ENCODE results near the gene GRAMD2A. TPM values are rescaled to one million over a fixed set of nuclear protein-coding genes. Genes with fewer than 3 reads are reported as not detected.

Gene GRAMD2A
- total and polyA plus RNA-seq, 2 experiments from 2014 or later, result not detected

DNA sequence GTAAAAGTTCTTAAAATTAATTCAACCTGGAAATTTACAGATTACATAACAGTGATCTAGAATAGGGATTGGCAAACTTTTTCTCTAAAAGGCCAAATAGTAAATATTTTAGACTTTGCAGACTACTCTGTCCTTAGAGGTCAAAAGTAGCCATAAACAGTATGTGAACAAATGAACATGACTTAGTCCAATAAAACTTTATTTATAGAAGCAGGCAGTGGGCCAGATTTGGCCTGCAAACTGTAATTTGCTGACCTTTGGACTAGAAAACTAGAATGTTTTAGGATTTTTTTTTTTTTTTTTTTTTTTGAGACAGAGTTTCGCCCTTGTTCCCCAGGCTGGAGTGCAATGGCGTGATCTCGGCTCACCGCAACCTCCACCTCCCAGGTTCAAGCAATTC lies 67.3 kb downstream of the GRAMD2A start:
- Histone ChIP-seq H3K9me2 (ENCODE audit: insufficient read depth) (no peaks in the 10 kb centered on the region), H2AFZ (no peak overlapping the region), H3K36me3 (ENCODE audit: low read depth) (no peaks in the 10 kb centered on the region), H3K27ac (no peak overlapping the region), H3K9ac (no peak overlapping the region), H3K4me1 (ENCODE audit: insufficient read depth) (no peaks in the 10 kb centered on the region), H3K4me3 (no peak overlapping the region), H3K79me2 (ENCODE audit: insufficient read depth) (no peaks in the 10 kb centered on the region), H4K20me1 (ENCODE audit: insufficient read depth) (no peaks in the 10 kb centered on the region), H3F3A (ENCODE audit: insufficient read depth) (no peaks in the 10 kb centered on the region), H3K27me3 (replicated peaks; ENCODE audit: insufficient read depth) (no peaks in the 10 kb centered on the region), H3K9me3 (ENCODE audit: low read depth) (no peaks in the 10 kb centered on the region), H3K4me2 (ENCODE audit: unreplicated experiment) (no peak overlapping the region)
- DNase-seq, result no peak
- in situ Hi-C loops (cut with MboI), result no loop called here
- 88 to 90% methylated on average over 4 of the region's 4 CpGs for WGBS, 2 experiments (ENCODE audit: low coverage in 1 of 2, low lambda C conversion rate in 2 of 2, missing lambda C conversion rate in 2 of 2)
- TF ChIP-seq EZH2phosphoT487 (IDR thresholded peaks at IDR 0.05; ENCODE audit: insufficient read depth, low read depth) (no peak), EZH2 (IDR thresholded peaks at IDR 0.05; ENCODE audit: insufficient read depth, poor library complexity, severe bottlenecking) (no peak)

DNA sequence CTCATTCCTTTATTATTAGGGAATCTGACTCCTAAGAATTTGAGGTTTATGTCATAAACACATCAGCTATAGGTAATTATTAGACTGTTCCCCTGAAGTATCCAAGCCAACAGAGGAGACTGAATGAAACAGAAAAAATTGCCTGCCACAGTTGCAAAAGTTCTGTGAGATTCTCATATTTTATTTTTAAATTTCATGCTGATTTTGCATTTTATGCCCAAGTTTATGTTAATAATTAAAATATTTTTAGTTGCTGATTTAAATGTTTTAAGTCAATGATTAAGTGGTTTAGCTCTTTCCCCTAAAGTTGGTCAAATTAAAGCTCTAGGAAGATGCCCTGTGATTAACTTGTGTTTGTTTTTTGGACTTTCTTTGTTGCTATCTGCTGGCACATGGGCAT lies 69.2 kb downstream of the GRAMD2A start:
- Histone ChIP-seq H2AFZ (no peak overlapping the region), H3K9me2 (ENCODE audit: insufficient read depth) (no peaks in the 10 kb centered on the region), H3K9me3 (ENCODE audit: low read depth) (no peaks in the 10 kb centered on the region), H3F3A (ENCODE audit: insufficient read depth) (no peaks in the 10 kb centered on the region), H4K20me1 (ENCODE audit: insufficient read depth) (no peaks in the 10 kb centered on the region), H3K9ac (no peak overlapping the region), H3K27me3 (replicated peaks; ENCODE audit: insufficient read depth) (no peaks in the 10 kb centered on the region), H3K79me2 (ENCODE audit: insufficient read depth) (no peaks in the 10 kb centered on the region), H3K36me3 (ENCODE audit: low read depth) (no peaks in the 10 kb centered on the region), H3K4me2 (ENCODE audit: unreplicated experiment) (no peak overlapping the region), H3K4me1 (ENCODE audit: insufficient read depth) (no peaks in the 10 kb centered on the region), H3K4me3 (no peak overlapping the region), H3K27ac (no peak overlapping the region)
- TF ChIP-seq EZH2 (IDR thresholded peaks at IDR 0.05; ENCODE audit: insufficient read depth, poor library complexity, severe bottlenecking) (no peak), EZH2phosphoT487 (IDR thresholded peaks at IDR 0.05; ENCODE audit: insufficient read depth, low read depth) (no peak)
- in situ Hi-C loops (cut with MboI), result no loop called here
- no peak for DNase-seq

DNA sequence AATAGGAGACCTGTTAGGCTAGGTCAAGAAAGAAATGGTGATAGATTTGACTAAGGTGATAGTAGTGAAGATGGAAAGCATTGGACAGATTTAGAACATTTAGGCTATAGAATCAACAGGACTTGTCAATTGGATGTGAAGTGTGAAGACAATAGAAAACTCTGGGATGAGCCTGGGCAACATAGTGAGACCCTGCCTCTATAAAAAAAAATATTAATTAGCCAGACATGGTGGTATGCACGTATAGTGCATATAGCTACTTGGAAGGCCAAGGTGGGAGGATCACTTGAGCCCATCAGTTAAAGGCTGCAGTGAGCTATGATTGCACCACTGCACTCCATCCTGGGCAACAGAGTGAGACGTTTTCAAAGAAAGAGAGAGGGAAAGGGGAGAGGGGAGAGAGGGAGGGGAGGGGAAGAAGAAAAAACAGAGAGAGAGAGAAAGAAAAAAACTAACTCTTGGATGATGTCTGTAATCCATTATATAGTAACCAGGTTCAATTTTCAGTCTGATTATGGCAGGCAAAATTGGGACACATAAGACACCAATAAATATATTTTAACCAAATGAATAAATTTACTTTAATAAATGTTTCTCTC lies 69.8 kb downstream of the GRAMD2A start:
- Histone ChIP-seq H3K27ac (no peak overlapping the region), H3K27me3 (replicated peaks; ENCODE audit: insufficient read depth) (no peaks in the 10 kb centered on the region), H3K79me2 (ENCODE audit: insufficient read depth) (no peaks in the 10 kb centered on the region), H3K9me3 (ENCODE audit: low read depth) (no peaks in the 10 kb centered on the region), H3K4me3 (no peak overlapping the region), H3K4me1 (ENCODE audit: insufficient read depth) (no peaks in the 10 kb centered on the region), H3F3A (ENCODE audit: insufficient read depth) (no peaks in the 10 kb centered on the region), H4K20me1 (ENCODE audit: insufficient read depth) (no peaks in the 10 kb centered on the region), H2AFZ (no peak overlapping the region), H3K36me3 (ENCODE audit: low read depth) (no peaks in the 10 kb centered on the region), H3K9me2 (ENCODE audit: insufficient read depth) (no peaks in the 10 kb centered on the region), H3K4me2 (ENCODE audit: unreplicated experiment) (no peak overlapping the region), H3K9ac (no peak overlapping the region)
- 52 to 55% methylated on average over 2 of the region's 2 CpGs for WGBS, 2 experiments (ENCODE audit: low coverage in 1 of 2, low lambda C conversion rate in 2 of 2, missing lambda C conversion rate in 2 of 2)
- TF ChIP-seq EZH2 (IDR thresholded peaks at IDR 0.05; ENCODE audit: insufficient read depth, poor library complexity, severe bottlenecking) (no peak), EZH2phosphoT487 (IDR thresholded peaks at IDR 0.05; ENCODE audit: insufficient read depth, low read depth) (no peak)
- DNase-seq, result no peak
- in situ Hi-C loops (cut with MboI), result no loop called here

DNA sequence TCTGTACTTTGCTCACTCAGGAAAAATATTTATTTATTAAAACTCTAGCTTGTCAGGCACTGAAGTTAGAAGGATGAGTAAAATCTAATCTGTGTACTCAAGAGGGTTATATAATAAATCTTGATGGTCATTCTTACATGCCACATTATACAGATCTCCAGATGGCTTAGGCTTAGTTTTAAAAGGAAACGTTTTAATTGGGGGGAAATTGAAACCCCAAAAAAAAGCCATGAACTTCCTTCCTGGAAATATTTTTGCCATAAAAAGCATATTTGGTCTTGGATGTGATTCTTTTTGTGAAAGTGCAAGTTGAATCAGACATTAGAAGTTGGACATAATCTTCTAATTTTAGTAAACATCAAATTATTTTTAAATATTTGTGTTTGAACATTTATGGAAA lies 73.4 kb downstream of the GRAMD2A start:
- no peak for TF ChIP-seq EZH2phosphoT487 (IDR thresholded peaks at IDR 0.05; ENCODE audit: insufficient read depth, low read depth)
- TF ChIP-seq EZH2 (IDR thresholded peaks at IDR 0.05; ENCODE audit: insufficient read depth, poor library complexity, severe bottlenecking), result no peak
- 0 to 9% methylated on average over 1 of the region's 1 CpG for WGBS, 2 experiments (ENCODE audit: low coverage in 1 of 2, low lambda C conversion rate in 2 of 2, missing lambda C conversion rate in 2 of 2)
- Histone ChIP-seq H3F3A (ENCODE audit: insufficient read depth) (no peaks in the 10 kb centered on the region), H3K36me3 (ENCODE audit: low read depth) (no peaks in the 10 kb centered on the region), H3K27me3 (replicated peaks; ENCODE audit: insufficient read depth) (no peaks in the 10 kb centered on the region), H3K27ac (no peak overlapping the region), H3K9me3 (ENCODE audit: low read depth) (no peaks in the 10 kb centered on the region), H3K4me2 (ENCODE audit: unreplicated experiment) (no peak overlapping the region), H3K4me3 (no peak overlapping the region), H3K9me2 (ENCODE audit: insufficient read depth) (no peaks in the 10 kb centered on the region), H2AFZ (no peak overlapping the region), H3K79me2 (ENCODE audit: insufficient read depth) (peaks cover 6% of the 10 kb centered on the region), H3K9ac (no peak overlapping the region), H4K20me1 (ENCODE audit: insufficient read depth) (no peaks in the 10 kb centered on the region), H3K4me1 (ENCODE audit: insufficient read depth) (no peaks in the 10 kb centered on the region)
- no peak for DNase-seq
- in situ Hi-C loops (cut with MboI), result no loop called here

Data from GM23248 (cell line).